Testis (tissue), 2 donors: Measurements from ENCODE around the gene MACROH2A1.

Experiments used
- CTCF ChIP-seq, 3 experiments: fragments of 450-650 bp in 2 of 3; fragments of 200-600 bp in 1 of 3; sonication (generic) in 1 of 3; IDR thresholded peaks; one replicate each; pipeline ENCODE4 v1.5.1; 2016 to 2019; ENCODE audit warnings: antibody characterized with exemption in 3 of 3, mild to moderate bottlenecking in 2 of 3, moderate library complexity in 1 of 3
- POLR2A ChIP-seq: fragments of 450-650 bp; IDR thresholded peaks from one replicate; pipeline ENCODE4 v1.6.1; 2017; ENCODE audit warnings: antibody characterized with exemption, mild to moderate bottlenecking, moderate library complexity

GRCh38 chr5:135307143-135307903 lies 91.7 kb downstream of the MACROH2A1 start:
- no peak for TF ChIP-seq CTCF (IDR thresholded peaks at IDR 0.05)
- TF ChIP-seq POLR2A: no peak
